ENCODE measurements around the gene ITGB5.

ITGB5 gene

DNA sequence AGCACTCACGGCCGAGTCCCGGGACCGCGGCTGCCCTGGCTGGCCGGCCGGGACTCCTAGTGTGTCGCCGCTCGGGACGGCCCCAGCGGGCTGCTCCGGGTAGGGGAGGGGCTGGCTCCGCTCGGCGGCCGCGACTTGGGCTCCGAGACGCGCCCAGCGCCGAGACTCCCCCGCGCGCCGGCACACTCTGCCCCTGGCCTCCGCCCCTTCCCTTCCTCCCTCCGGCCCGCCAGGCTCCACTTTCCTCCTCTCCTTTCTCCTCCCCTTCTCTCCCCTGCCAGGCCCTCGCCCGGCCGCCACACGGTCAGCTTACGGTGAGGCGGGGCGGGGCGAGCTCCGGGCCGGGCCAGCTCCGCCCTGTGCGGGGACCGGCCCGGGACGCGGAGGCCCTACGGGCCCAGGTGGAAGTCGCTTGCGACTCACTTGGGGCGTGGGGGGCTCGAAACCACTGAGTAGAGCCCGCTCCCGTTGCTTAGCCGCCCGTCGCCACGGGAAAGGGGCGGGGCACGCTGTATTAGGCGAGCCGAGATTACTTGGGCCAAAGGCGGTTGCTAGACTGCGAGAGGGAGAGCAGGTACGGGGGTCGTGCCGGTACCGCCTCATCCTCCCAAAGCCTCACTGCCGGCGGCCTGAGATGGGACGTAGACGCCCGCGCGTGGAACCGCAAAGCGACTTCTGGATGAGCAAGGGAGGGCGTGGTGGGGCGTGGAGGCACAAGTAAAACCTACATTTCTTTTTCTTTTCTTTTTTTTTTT is at the start of gene ITGB5:
TSS of gene ITGB5 (minus strand) at position 189 of the 755 bp plus-strand sequence. CDS start 365 bp downstream, outside the sequence.
- peak; percentile 37 for DNase-seq

GRCh38 chr3:124935794-124936542 is 48.8 kb upstream of the ITGB5 start:
- DNase-seq: no peak

DNA sequence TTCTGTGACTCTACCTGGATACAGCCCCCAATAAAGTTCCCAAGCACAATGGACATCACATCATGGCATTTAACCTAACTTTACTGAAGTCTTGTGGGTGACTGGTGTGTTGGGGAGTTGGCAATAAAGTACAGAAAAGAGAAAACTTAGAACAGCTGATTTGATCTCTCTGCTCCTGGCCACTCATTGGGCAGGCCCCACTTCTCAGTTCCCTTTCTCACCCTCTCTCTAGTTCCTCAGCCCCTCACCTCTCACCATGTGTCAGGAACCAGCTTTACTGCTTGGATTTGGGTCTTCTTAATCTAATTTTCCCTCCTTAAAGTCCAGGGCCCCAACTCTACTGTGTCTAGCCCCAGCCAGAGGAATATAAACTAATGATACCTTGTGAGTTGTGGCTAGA is 48.1 kb upstream of the ITGB5 start:
- DNase-seq: no peak

DNA sequence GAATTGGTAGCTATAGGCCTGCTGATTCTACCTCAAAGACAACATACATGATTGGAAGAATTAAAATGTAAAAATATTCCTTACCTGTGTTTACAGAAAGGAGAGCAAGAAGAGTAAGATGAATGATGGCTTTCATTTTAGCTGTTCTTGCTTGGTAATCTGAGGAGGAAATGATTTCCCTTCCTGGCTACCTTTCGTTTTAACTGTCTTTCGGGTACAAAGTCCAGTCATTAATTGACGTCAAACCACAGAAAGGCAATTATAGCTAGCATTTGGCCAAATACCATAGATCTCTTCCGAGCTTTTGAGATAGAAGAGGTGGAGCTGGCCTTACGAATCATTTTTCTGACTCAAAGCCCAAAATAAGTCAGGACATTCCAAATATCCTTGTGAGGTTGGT is 47.4 kb upstream of the ITGB5 start, which contains the start of gene MUC13:
TSS of gene MUC13 (minus strand) at position 175 of the 400 bp plus-strand sequence. CDS start at position 136, 39 bp downstream.
- no peak for DNase-seq

DNA sequence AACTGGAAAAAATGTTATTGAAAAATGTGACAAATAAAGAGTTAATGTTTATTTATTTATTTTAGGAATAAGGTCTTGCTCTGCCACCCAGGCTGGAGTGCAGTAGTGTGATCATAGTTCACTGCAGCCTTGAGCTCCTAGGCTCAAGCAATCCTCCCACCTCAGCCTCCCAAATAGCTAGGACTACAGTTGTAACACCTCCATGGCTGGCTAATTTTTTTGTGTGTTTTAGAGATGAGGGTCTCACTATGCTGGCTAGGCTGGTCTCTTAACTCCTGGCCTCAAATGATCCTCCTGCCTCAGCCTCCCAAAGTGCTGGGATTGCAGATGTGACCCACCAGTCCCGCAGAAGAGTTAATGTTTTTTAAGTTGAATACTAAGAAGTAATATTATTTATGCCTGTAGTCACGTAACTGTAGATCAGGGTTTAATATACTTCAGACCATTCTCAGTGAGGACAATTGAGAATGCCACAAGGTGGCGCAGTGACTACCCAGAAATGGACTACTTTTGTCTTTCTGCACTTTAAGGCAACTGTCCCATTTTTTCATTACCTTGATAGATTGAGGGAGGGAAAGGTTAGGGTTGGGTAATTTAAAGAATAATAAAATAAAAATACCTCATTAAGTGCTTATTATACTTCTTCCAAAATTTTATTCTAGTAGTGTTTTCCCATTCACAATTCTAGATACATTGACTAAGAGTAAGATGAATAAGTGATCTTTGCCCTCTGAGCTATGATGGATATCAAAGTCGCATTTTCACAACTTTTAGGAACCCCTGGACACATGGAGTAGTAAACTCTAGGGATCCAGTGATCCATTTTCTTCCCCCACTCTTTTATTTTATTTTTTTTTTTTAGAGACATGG is 41.4 kb upstream of the ITGB5 start:
- DNase-seq: peak; percentile 62

- DNase-seq: no peak
These were observed 40.4 kb upstream of the ITGB5 start for GRCh38 chr3:124927574-124928045.

- DNase-seq: no peak
These were observed 39.4 kb upstream of the ITGB5 start for GRCh38 chr3:124926426-124927101.

GRCh38 chr3:124924741-124925140 is 37.6 kb upstream of the ITGB5 start:
- no peak for DNase-seq

GRCh38 chr3:124923833-124924232 is 36.7 kb upstream of the ITGB5 start:
- DNase-seq: no peak

GRCh38 chr3:124920718-124921117 is 33.6 kb upstream of the ITGB5 start:
- no peak for DNase-seq

GRCh38 chr3:124919756-124920155 is 32.6 kb upstream of the ITGB5 start:
- DNase-seq: no peak

DNA sequence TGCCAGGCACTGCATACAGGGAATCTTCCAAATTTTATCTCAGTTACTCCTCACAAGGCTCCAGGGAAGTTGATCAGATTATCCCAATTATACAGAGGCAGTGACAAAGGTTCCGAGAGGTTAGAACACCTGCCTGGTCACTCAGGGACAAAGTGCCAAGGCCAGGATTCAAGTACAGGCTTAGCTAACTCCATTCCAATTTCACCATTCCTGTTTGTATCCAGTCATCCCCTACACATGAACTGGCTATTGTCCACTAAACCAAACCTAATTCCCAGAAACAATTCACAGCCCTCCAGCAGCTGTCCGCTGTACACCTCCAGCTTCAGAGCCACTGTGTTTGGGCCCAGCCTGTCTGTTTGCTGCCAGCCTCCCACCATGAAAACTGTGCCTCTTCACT is 31.4 kb upstream of the ITGB5 start:
- no peak for DNase-seq

DNA sequence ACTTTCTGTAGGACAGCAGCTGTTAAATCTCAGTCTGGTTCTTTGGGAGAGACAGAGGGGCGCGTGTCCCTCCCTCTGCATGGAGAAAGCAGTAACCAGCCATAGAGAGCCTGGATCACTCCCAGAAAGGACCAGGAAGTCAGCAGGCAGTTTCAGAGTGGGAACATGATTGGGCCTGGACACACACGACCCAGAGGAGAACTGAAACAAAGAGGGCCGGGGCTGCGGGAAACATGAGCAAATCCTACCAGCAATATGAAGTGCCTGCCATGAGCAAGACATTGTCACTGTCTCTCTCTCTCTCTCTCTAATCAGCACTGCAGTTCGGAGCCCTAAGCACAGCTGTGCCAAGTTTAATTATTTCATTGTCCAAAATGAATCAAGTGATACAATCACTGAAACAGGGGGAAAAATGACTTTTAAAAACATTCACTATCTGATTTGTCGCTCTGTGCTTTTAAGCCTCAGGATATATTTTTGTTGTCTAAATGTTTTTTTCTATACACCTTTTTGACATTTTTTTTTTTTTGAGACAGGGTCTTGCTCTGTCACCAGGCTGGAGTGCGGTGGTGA is 29.8 kb upstream of the ITGB5 start:
- DNase-seq: no peak

DNA sequence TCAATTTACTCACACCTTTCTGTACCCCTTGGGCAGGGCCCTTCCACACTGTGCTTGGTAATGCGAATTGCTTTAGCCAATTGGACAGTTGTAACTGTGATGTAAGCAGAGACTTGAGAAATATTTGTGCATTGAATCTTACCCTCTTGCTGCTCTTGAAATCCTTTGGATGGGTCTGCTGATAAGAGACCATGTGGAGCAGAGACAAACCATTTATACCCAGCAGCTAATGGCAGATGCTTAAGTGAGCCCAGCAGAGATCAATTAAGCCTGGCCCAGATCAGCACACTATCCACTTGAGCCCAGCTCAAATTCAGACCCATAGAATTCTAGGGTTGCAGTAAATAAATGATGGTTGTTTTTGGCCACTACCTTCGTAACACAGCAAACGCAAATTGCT is 28.1 kb upstream of the ITGB5 start:
- DNase-seq: no peak

GRCh38 chr3:124907957-124908356 is 20.8 kb upstream of the ITGB5 start:
- DNase-seq: no peak

DNA sequence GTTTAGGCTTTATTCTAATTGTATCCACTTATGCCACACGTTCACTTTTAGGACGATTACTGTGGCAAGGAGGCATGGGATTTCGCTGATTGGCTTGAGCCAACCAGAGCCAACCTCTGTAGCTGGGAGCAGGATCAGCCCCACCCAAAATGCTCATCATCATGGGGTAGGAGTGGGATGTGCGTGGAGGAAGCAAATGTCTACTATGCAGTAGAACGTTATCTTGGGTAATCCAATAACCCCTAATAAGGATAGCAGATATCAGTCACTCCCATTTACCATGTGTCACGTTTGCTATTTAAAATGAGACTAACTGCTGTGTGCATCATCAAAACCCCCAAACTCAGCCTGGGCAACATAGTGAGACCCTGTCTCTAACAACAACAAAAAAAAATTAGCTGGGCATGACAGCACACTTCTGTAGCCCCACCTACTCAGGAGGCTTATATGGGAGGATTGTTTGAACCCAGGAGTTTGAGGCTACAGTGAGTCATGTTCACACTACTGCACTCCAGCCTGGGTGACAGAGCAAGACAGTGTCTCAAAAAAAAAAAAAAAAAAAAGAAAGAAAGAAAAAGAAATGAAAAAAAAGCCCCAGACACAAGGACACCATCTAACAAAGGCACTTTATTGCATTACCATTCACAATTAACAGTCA is 17.8 kb upstream of the ITGB5 start:
- DNase-seq: no peak

- DNase-seq: no peak
These were observed 17.0 kb upstream of the ITGB5 start for GRCh38 chr3:124903896-124904834.

DNA sequence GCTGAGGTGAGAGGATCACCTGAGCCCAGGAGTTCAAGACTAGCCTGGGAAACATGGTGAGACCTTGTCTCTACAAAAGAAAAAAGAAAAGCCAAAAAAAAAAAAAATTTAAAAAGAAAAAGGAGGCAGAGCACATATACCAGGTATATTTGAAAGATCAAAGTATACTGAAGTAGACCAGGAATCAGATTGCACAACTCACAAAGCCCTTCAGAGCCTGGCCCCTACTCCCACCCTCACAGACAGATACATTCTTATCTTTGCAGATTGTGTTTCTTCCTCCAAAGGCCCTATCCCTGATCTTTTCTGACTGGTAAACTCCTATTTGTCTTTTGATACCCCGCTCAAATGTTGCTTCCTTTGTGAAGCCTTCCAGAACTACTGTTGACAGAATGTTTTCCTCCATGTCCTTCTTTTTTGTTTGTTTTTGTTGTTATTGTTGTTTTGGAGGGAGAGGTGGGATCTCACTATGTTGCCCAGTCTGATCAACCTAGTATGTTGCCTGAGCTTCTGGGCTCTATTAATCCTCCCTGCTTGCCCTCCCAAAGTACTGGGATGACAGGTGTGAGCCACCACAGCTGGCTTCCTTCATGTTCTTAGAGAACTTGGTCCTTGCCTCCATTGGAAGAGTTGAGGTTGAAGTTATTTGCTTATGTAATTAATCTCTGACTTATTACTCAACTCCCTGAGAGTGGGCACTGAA is 9.8 kb upstream of the ITGB5 start:
- DNase-seq: no peak

DNA sequence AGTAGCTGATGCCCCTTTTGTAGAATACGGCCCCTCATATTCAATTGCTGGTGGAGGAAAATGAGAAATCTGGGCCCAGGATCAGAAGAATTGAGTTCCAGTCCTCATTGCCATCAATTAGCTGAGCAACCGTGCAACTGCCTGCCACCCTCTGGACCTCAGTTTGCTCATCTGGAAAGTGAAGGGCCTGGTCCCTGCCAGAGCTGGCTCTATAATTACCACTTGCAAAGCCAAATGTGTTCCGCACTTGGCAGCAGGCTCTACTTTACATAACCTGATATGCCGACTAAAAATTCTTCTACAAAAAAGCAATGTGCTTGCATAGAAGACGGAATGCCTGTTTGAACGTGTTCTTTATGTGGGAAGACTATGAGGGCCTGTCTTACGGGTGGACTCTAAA is 8.6 kb upstream of the ITGB5 start:
- DNase-seq: no peak

- no peak for DNase-seq
These were observed 6.4 kb upstream of the ITGB5 start for GRCh38 chr3:124893526-124893925.

Measured in NCI-H510A treated with DMSO at 0.1 percent for 48 hours (cell line).